ENCODE measurements around the gene TPST2.
A peak's percentile ranks its signal among the peaks of the same experiment; 100 is the strongest.

Gene TPST2

DNA sequence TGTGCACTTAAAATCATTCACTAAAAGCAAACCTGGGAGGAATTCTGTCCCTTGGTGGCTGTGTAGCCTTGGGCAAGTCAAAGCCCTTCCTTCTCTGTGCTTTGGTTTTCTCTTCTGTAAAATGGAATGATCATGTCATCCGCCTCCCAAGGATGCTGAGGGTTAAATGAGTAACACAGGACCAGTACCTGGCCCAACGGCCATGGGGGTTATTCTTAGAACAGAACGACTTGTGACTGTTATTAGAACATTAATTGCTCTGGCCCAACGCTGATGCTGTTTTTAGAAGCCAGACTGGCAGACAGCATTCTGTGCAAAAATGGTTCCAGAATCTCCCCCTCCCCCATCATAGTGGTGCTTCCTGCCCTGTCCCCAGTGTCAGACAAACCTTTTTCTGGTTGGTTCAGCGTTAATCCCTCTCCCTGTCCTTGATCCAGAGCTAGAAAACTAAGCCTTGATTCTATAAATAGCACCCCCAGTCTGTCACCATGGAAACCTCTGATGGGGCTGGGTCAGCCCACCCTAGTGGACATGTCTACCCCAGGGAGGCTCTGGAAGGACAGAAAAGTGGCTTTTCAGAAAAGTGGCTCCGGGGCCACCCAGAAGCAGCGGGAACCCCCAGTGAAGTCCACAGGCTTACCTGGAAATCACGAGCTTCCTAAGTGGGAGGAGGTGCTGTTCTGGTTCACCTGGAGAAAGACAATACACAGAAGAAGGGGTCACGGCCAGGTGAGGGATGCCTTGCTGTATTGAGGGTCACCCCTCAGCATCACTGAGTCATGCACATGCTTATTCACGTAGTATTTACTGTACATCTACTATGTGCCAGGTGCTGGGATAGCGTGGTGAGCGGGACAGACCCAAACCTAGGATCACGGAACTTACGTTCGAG is 62.1 kb downstream of the TPST2 start:
- DNase-seq = no peak

DNA sequence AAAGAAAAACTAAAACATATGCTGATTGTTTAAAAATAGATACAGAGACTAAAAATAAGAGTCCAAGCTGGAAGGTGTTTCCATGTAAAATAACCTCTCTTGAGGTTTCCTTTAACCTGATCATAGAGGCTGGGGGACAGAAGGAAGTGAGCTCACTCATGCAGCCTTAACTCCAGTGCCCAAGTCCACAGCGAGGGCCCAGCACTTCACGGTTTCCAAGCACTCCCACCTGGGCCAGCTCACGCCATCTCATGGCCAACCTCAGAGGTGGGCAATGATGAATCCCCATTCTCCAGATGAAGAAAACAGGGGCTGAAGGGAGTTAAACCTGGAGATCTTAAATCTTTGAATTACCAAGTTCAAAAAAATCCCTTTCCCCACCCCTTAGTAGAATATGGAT is 62.8 kb downstream of the TPST2 start:
- no peak for DNase-seq

DNA sequence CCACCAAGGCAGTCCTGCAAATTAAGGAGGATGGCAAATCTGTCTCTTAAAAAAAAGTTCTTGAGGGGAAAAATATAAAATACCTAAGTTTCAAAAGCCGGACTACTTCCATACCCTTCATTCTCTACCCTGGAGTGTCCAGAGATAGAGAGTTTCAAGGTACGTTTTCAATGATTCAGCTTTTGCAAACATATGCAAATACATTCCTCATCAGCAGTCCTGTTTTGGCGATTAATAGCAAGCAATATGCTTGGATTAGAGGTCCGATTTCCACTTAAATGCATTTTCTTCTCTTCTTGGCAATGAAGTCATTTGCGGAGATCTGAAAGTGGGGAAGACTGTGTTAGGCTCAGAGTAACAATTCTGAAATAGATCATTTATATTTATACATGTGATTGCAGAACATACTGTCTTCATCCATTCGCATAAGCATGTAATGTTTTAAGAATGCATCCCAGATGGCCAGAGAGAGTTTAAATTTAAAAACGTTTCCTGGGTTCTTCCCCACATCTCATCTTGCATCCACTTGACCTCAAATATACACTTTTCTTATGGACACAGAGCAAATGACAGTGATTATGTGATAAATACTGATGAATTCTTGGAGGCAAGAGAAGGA is 63.9 kb downstream of the TPST2 start:
- no peak for DNase-seq

DNA sequence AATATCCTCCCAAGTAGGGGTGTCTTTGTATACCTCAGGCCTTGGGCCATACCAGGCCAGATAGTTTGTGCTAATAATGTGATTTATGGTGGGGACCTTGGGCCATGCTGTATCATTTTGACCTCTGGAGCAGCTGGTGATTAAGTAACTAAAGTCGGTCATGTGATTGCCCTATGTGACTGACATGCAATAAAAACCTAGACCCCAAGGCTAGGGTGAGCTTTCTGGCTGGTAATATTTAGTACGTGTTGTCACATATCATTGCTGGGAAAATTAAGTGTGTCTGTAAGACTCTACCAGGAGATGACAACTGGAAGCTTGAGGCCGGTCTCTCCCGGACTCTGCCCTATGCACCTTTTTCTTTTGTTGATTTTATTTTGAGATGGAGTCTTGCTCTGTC is 65.1 kb downstream of the TPST2 start:
- DNase-seq = no peak

DNA sequence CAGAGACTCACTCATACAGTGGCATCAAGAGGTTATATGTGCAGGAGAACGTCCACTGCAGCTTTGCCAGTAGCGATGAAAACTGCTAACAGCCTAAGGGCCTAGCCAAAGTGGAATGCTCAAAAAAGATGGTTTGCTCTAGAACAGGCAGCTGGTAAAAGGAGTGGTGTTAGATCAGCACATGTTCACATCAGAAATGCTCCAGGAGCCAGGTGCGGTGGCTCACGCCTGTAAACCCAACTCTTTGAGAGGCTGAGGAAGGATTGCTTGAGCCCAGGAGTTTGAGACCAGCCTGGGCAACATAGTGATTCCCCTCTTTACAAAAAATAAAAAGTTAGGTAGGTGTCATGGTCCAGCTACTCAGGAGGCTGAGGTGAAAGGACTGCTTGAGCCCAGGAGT is 67.3 kb downstream of the TPST2 start:
- no peak for DNase-seq

DNA sequence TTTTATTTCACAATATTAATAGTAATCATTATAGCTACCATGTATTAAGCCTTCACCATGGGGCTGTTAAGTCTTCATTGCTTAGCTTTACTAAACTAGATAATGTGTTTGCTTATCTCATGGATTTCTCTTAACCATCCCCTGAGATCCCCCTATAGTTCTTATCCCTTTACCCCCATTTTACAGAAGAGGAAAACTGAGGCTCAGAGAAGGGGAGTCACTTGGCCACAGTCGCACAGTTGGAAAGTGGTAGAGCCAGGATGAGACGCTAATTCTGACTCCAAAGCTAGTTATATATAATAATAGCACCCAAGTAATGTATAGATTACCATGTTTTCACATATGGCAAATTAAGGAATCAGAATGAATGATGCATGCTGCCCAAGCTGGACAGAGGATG is 67.9 kb downstream of the TPST2 start:
- no peak for DNase-seq

DNA sequence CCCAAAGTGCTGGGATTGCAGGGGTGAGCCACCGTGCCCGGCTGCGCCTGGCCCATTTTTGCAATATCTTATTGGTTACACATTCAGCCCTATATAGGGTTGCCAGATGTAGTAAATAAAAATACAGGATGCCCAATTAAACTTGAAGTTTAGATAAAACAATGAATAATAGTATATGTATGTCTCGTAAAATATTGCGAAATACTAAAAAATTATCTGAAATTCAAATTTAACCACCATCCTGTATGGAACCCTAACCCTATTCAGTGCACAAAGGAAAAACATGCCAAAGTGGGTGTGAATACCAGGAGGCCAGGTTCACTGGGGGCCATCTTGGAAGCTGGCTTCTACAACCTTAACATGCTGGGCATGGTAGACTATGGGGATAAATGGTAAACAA is 72.5 kb downstream of the TPST2 start:
- DNase-seq = no peak

DNA sequence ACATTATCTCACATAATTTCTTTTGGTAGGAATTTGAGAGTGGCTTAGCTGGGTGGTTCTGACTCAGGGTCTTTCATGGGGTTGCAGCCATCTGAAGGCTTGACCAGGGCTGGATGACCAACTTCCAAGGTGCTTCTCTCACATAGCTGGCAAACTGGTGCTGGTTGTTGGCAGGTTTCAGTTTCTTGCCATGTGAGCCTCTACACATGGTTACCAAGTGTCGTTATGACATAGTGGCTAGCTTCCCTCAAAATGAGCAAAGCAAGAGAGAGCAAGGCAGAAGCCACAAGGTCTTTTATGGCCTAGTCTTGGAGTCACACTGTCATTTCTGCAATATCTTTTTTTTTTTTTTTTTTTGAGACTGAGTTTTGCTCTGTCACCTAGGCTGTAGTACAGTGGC is 73.4 kb downstream of the TPST2 start:
- no peak for DNase-seq

DNA sequence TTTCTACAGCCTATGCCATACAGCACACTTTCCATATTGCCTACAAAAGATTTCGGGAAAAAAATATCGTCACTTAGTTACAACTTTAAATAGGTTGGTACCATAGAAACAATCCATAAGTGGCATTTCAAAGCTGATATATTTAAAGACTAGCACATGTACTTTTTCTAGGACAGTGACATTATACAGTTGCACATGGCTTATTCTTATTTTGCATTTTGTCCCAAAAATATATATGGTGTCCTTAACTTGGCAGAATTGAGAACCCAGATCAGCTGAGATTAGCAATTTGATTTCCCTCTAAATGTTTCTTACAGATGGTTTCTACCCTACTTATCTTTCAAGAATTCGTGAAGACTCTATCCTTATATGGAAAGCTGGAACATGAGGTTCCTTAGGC is 74.0 kb downstream of the TPST2 start:
- DNase-seq = no peak

DNA sequence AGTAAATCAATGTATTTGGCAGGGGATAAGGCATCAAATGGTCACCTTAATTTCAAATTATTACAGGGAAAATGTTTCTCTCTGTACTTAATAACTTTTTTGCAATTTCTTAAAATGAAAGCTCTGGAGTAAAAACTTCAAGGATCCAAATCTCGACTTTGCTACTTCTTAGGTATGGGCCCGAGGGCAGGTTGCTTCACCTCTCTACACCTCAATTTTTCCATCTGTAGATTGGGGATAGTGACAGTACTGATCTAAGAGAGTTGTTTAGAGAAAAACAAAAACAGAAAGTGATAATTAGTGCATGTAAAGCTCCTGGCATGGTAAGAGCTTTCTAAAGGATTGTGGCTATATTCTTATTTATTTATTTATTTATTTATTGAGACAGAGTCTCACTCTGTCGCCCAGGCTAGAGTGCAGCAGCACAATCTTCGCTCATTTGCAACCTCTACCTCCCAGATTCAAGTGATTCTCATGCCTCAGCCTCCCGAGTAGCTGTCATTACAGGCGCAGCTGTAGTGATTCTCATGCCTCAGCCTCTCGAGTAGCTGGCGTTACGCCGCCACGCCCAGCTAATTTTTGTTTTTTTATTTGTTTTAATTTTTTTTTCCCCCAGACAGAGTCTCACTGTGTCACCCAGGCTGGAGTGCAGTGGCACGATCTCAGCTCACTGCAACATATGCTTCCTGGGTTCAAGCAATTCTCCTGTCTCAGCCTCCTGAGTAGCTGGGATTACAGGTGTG is 75.3 kb downstream of the TPST2 start:
- DNase-seq = no peak

DNA sequence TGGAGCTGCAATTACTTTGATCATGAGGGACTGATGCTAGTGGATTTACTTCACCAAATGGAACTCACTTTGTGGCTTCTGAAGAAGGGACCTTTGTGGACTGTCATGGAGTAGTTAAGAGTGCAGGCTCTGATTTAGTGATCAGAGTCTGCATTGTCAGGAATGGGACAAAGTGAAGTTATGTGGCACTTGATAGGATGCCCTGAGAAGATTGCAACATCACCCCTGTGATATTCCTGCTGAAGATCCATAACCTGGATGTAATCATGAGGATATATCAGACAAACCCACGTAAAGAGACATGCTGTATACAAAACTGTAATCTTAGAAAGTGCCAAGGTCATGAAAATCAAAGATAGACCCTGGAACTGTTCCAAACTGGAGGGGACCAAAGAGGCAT is 76.1 kb downstream of the TPST2 start:
- no peak for DNase-seq

DNA sequence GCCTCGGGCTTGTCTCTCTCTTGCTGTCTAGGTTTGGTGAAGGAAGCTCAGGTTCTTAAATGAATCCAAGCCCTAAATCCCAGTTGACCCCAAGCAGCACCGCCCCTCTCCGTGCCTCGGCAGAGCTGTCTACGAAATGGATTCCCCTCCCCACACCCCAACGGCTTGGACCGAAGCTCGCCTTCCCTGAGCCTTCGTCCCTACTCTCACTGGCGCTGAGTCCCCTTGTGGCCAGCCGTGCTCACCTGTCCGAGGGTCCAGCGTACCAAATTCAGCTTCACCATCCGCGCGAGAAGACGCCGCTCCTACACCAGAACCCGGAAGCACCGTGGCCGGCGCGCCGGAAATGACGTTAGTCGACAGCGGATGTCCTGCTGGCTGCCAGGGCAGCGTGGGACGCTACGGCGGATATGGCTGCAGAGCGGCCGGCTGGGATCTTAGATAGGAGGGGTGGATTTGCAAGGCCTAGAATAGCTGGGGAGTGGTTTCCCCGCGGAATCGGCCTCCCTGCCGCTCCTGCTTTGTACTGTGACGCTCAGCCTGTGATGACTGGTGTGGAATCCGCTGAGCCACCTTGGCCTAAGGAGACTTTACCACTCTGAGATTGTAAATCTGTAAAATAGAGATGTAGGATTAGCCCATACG is 77.7 kb downstream of the TPST2 start, which contains the start of gene TFIP11:
Gene TFIP11 (minus strand): TSS at position 325 of the 645 bp plus-strand sequence. CDS start 2,201 bp downstream, outside the sequence.
- DNase-seq = peak; percentile 95

DNA sequence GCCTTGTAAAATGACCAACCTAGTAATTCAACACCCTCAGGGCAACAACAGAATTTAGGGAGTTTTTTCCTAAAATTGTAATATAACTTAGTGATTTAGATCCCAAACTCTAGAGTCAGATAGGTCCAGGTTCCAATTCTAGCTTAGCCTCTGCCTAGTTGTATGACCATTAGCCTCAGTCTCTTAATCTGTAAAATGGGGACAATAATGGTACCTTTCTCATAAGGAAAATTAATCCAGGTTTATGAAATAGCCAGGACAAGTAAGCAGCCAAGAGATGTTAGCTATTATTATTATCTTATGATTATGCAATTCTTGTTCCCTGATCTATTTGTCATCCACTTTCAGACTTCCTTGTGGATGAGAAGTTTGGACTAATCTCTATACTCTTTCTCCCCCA is 81.8 kb downstream of the TPST2 start:
- DNase-seq = no peak

DNA sequence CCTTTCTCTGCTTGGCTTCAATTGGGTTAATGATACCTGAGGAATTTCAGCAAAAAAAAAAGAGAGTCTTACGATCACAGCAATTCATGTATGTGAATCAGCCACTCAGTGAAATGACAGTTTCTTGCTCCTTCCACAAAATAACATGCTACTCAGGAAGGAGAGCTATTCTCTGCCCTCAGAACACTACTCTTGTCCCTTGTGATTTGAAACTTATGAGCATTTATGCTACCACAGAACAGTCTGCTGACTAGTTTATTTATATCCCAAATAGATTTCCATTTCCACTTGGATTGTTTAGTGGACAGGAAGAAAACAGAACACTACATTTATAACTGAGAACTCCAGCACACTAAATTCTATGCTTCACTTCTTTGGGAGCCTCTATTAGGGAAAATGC is 86.2 kb downstream of the TPST2 start:
- DNase-seq = no peak

DNA sequence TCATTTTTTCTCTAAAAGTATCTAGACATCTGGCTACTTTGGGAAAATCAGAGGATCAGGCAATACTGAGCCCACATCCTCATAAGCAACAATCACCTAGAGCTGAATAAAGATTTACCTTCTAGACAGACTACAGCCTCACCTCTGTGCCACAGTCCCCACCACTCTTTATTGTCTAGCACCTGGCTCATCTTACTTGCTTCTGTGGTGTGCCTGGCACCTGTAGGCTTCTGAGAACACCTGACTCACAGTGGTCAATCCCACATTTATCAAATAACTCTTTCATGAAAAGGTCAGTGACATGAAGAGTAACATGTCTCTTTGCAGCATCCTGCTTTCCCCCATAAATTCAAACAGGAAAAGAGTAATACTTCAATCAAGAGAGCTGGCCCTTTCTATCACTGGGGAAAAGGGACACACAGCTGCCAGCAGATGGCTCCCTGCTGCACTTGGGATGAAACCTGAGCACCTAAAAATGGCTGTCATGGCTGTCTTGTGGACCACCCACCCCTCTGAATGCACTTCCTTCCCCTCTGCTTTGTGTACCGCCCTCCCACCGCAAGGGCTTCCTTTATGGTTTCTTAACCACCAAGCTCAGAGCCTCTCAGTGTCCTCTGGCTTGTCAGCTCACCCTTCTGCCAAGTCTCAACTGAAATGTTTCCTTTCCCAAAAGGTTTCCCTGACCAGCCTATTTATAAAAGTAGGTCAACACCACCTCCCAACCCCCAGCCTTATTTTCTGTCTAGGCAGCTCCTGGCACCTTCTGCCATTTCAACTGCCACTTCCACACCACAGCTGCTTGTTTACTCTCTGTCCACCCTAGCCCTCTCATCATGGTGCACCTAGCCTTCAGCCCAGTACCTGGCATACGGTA is 87.0 kb downstream of the TPST2 start:
- peak; percentile 78 for DNase-seq

DNA sequence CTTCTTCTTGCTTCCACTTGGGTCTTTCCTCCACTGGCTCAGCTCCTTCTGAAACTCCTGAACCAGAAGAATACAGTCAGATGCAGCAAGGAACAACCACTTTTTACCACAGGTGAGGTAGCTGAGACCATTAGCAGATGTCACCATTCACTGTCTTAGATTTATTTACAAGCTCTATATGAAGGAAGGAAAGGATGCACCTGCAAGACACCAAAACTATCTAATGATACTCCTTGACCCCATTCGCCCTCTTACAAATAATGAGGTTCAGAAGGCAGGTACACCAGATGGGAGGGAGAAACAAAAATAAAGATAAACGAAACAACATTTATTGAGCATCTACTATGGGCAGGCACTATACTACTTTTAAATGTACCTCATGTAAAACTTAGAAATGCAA is 87.9 kb downstream of the TPST2 start:
- DNase-seq = no peak

DNA sequence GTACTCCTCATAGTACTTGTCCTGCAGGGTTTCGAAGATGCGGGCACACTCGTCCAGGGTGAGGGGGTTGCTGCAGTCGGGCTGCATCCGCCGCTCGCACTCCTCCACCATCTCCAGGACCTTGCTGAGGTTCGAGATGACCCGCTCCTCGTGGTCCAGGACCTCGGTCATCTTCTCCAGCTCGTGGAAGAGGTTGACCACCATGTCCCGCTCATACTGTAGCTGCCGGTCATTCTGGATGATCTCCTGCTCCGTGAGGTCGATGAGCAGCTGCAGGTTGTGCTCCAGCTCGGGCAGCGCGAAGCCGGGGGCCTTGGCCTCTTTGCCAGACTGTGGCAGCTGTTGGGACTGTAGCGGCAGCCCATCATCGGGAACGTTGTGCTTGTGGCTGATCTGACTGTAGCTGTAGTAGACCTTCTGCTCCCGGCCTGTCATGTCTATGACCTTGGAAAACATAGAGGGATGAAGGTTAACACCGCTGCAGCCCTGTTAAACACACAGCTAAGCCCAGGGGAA is 90.7 kb downstream of the TPST2 start:
- no peak for DNase-seq

DNA sequence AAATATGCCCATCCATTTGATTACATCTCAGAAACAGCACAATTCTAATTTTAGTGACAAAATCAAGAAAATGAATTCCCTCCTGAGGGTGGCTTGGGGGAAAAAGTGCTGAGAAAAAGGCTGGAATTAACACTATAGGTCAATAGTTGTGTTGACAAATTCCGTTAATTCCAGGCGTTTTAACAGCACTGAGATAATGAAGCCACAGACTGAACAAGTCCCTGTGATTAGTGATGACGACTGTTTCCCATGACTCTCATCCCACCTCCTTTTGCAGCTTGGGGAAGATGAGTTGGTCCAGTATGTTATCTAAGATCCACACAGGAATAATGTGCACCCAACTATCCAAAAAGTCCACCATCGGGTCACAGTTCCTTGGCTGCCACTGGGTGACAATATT is 93.5 kb downstream of the TPST2 start:
- DNase-seq = no peak

DNA sequence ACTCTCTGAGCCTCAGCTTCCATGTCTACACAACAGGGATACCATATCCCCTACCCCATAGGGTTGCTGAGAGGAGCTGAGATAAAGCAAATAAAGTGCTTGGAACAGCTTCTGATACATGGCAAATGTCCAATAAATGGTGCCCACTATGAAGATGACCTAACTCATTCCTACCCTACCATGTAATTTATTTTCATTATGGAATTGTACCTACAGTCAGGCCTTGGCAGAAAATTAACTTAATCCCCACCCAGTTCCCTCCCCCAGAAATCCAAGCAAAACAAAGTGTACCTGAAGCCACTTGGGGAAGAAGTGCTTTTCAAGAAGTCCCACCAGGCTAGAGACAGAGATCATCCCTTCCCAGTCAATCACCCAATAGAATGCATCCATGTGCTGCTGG is 95.4 kb downstream of the TPST2 start:
- DNase-seq = no peak

DNA sequence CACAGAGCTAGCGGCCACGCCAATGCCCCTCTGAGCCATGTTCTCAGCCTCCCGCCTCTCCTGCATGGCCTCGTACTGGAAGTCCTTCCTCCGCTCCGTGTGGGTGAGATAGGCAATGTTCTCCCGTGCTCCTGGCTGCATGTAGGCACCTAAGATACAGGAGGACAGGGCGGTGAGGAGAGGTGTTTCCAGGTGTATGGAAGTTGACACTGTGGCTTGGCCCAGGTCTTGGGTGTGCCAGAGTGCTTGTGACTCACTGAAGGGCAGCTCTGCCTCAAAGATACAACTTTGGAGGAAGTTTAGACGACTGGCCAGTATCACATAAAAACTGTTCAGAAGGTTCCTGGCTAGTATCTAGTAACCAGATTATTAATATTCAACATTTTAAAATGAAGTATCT is 97.7 kb downstream of the TPST2 start:
- DNase-seq = no peak

DNA sequence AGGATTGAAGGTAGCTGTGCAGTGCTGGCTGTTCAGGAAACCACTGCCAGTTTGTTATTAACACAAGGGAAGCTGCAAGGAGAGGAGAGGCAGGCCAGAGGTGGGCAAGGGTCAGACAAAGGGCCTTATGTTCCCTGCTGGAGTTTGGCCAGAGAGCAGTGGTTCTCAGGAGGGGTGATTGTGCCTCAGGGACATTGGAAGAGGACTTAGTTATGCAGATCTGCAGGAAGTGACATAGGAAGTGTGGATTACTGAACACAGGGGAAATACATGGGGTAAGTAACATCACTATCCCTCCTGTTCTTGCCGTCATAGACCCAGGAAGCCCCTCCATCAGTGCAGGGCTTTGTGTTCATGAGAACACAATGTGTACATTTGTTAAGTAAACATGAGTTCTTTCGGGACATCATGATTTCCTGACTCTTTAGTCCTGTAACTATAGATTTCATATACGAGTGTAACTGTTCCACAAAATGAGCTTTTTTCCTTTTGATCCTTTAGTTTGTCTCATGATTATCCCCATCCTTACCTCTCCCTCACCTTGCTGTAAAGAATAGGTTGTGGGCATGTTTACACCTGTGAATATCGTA is 100.4 kb downstream of the TPST2 start:
- DNase-seq = no peak

DNA sequence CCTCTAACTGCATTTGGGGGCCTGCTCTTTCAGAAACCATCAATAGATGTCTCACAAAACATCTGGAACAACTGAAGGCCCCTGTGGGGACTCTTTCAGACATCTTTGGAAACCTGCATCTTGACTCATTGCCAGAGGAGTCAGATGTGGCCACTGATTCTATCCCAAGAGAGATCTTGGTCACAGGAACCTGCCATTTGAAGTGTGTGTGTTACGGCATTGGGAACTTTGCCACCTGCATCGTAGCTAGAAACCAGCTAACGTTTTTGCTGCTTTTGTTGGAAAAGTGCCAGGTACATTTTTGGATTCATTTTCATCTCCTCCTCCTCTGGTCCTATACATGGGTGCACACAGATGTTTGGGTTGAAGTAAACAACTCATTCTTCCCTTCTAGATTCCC is 101.9 kb downstream of the TPST2 start:
- no peak for DNase-seq

Measured in hematopoietic multipotent progenitor cell treated with erythropoietin and hydrocortisone succinate and interleukin-3 and kit ligand, for 8 days (in vitro differentiated cells).